Retinal pigment epithelial cell (primary cell): ENCODE data around the gene PRXL2C.

Experiments
- DNase-seq: peaks from one replicate; pipeline ENCODE4 v3.0.0-alpha.2; 2010; ENCODE audit warnings: low read depth
- H3K4me3 ChIP-seq: 2 replicates; pipeline ENCODE4 v1.5.1; 2011; ENCODE audit warnings: mild to moderate bottlenecking, low read length, control low read depth, moderate library complexity
- CTCF ChIP-seq: conservative IDR thresholded peaks from 2 replicates; pipeline ENCODE4 v1.5.1; 2011; ENCODE audit warnings: low read depth, low read length, control low read depth, inconsistent platforms

The PRXL2C gene

GRCh38 chr9:96621618-96622017 lies 33.5 kb downstream of the PRXL2C start:
- no peak for DNase-seq
- no peak overlapping the region for H3K4me3 ChIP-seq
- TF ChIP-seq CTCF: no peak

GRCh38 chr9:96620832-96621269 lies 34.3 kb downstream of the PRXL2C start:
- TF ChIP-seq CTCF: no peak
- no peak for DNase-seq
- no peak overlapping the region for H3K4me3 ChIP-seq

- DNase-seq: no peak
- peak overlapping the region; percentile 65 for H3K4me3 ChIP-seq
- no peak for TF ChIP-seq CTCF
Observed at GRCh38 chr9:96620181-96620514, 35.0 kb downstream of the PRXL2C start.

- peak within 1 kb of the TSS; percentile 66 for H3K4me3 ChIP-seq
- peak; percentile 85 for DNase-seq
- TF ChIP-seq CTCF: no peak
Observed at GRCh38 chr9:96619491-96620180, 35.5 kb downstream of the PRXL2C start, which contains the start of gene CDC14B. Gene CDC14B (minus strand): TSS chr9:96619843. CDS start chr9:96619378, 465 bp downstream.

GRCh38 chr9:96619124-96619465 lies 36.0 kb downstream of the PRXL2C start:
- no peak for DNase-seq
- H3K4me3 ChIP-seq: peak overlapping the region; percentile 66
- TF ChIP-seq CTCF: no peak

GRCh38 chr9:96618209-96619123 lies 36.7 kb downstream of the PRXL2C start:
- no peak for TF ChIP-seq CTCF
- peak overlapping the region; percentile 66 for H3K4me3 ChIP-seq
- DNase-seq: peak; percentile 72
